Measurements from ENCODE around the gene LPP.

Gene LPP

DNA sequence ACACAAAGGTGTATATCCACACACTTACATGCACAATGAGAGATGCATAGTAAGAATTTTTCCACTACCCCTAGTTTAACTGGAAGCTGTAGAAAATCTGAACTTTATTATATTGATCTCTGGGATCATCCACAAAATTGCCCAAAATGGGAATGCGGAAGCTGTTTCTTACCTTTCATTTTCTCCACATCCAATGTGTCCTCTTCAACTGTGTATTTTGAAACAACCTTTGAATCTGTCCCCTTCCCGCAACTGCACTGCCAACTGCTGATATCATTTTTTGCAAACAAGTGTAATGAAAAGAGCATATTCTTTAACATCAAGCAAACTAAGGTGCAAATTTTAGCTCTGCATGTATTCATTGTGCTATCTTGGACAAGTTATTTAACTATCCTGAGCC, 590.2 kb downstream of the LPP start:
- no peak for DNase-seq

DNA sequence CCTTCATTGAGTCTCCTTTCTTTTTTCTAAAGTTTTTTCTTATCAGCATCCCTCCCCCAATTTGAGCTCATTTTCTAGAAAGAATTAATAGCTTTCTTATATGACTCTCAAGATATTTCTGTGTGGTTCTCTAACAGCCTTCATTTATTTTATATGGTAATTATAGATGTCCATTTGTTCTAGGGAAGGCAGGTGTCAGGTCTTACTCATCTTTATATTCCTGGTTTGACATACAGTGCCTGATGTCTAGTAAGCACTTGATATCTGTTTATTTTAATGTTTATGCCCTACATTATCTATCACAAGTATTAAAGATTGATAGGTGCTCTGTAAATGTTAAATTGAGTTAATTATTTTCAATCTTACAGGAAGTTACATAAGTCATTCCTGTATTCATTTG, 591.1 kb downstream of the LPP start:
- DNase-seq: no peak

- DNase-seq: no peak
Measured at GRCh38 chr3:188746291-188746783, 592.4 kb downstream of the LPP start.

GRCh38 chr3:188747489-188747888, 593.5 kb downstream of the LPP start:
- DNase-seq: no peak

- no peak for DNase-seq
Measured at GRCh38 chr3:188749010-188749617, 595.2 kb downstream of the LPP start.

- DNase-seq: no peak
Measured at GRCh38 chr3:188749830-188750229, 595.9 kb downstream of the LPP start.

DNA sequence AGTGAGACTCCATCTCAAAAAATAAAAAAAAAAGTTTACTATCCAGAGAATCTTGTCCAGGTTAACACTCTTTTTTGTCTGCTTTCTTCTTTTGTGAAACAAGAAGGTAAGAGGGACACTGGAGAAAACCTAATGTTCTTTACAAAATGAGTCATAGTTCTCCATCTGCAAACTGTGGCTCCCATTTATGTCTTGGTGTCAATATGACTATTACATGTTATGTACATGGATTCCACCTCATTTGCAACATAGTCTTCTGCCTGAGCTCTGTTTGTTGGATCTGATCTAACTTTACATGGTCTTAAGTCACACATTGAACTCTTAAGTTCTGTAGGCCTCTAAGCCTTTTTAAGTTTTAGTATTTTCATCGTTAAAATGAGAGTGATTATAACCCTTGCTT, 596.7 kb downstream of the LPP start:
- DNase-seq: no peak

GRCh38 chr3:188752850-188753249, 598.9 kb downstream of the LPP start:
- no peak for DNase-seq

DNA sequence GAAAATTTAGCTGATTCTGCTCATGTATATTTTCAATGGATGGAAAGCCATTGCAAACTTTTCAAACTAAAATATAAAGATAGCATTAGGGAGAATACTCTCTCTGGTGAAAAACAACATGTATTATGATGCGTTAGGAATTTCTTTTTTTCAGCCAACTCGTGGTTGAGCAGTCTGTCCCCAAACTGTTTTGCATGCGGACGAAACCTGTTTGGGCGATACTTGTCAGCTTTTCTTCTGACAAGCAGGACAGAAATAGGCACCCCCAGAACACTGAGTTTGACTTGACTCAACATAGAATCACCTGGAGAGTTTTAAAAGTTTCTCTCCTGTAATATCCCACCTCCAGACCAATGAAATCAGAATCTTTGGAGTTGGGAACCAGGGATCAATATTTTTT, 600.3 kb downstream of the LPP start:
- no peak for DNase-seq

GRCh38 chr3:188756241-188756640, 602.3 kb downstream of the LPP start:
- no peak for DNase-seq

- DNase-seq: no peak
Measured at GRCh38 chr3:188759336-188760005, 605.5 kb downstream of the LPP start.

DNA sequence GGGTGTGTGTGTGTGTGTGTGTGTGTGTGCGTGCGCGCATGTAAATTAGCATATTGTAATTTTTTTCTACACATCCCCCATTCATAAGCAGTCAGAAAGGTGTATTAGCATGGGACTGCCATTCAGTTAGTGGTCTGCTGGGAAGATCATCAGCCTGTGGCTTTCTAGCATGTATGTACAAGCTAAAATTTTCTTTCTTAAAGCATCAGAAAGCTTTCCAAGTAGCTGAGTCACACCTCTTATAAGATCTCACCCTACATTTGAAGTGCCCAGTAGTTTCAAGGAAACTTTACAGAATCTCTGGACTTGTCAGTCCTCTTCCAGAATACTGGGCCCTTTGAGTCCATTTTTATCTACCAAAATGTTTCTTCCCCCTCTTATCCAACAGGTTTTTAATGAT, 606.5 kb downstream of the LPP start:
- DNase-seq: no peak

GRCh38 chr3:188761439-188761838, 607.5 kb downstream of the LPP start:
- DNase-seq: no peak

GRCh38 chr3:188761964-188762363, 608.0 kb downstream of the LPP start:
- DNase-seq: no peak

DNA sequence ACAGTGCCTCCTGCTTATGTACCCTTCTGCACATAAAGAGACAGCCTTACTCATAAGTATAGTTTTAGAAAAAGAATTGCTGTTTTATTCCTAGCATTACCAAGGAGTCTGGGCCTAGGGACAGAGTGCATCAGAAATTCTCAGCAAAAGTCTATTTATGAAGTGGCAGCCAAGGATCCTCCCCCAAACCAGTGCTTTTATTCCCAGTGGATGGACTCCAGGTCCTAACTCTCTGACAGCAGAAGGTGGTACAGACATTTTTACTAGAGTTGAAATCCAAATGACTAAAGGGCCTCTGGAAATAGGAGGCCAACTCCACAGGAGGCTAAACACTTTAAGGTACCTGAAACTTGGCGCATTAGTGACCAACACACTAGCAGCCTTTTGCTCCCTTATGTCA, 610.7 kb downstream of the LPP start:
- DNase-seq: no peak

DNA sequence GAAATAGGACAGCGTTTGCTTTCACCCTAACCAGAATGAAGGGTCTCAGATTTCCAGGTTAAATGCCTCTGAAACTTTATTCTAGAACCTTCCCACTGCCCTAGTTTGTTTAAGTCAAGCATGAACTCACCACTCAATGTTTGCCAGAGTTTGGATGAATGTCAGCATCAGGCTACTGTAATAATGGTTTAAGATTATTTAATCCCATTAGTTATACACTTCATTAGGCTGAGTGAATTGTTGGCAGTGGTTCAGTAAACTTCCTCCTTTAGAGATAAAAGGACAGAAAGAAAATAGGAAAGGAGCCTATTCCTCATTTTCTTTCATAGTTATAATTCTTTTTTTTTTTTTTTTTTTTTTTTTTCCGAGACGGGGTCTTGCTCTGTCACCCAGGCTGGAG, 615.9 kb downstream of the LPP start:
- no peak for DNase-seq

DNA sequence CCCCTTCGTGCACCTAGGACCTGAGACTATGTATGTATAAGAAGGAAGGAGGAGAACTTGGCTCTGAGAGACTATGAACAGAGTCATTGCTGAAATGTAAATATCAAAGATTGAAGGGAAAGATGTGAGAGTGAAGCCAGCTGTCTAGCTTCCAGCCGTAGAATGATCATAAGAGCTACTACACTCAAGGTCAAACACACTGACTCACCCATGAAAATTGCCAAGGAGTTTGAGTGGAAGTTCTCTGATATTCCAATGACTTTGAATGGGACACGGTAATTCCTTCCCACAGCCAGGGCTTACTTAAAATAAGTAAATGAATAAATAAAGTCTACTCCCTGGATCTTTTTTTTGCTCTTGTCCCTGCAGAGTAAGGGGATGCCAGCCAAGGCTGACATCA, 618.9 kb downstream of the LPP start:
- DNase-seq: no peak

GRCh38 chr3:188775412-188775811, 621.5 kb downstream of the LPP start:
- DNase-seq: no peak

DNA sequence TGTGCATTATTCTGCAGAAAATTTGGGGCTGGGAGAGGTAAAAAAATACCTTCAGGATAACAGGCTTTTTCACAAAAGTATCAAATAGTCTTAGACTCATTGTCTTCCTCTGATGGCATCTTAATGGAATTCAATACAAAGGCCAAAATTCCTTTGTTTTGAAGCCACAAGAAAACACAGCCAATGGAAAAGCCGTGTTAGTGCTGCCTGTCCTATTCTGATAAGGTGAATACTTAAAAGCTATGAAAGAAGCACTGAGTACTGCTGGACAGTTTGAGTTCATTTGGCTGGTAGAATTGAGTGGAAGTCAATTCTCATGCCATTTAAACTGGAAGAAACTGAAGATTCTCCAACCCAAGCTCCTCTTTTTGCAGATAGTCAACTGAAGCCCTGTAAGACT, 622.5 kb downstream of the LPP start:
- DNase-seq: no peak

- DNase-seq: no peak
Measured at GRCh38 chr3:188778091-188778852, 624.3 kb downstream of the LPP start.

DNA sequence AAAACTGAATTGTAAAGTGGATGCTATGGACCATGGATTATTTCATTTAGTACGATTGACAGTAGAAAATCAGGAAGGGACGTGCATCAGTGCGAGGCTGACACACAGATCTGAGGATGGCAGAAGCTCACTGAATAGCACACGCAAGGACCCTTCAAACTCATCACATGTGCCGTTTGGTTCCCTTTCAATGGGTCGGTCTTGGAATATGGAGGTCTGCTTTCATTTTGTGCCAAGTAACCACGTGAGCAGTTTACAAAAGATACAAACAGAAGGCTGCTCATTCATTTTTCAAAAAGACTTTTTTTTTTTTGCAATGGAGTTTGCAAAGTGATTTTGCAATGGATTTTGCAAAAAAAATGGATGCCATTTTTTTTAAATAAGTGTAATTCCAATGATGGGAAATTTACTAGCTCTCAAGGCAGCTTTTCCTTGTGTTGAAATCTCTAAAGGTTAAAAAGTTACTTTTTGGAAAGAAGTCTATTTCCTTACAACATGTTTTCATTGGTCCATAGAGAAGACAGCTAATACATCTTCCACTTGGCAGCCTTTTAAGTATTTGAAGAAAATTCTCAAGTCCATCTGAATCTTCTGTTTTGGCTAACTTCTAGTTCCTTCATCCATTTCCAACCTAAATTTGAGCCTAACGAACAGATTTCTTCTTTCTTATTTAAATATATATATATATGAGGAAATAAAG, 625.5 kb downstream of the LPP start:
- no peak for DNase-seq

DNA sequence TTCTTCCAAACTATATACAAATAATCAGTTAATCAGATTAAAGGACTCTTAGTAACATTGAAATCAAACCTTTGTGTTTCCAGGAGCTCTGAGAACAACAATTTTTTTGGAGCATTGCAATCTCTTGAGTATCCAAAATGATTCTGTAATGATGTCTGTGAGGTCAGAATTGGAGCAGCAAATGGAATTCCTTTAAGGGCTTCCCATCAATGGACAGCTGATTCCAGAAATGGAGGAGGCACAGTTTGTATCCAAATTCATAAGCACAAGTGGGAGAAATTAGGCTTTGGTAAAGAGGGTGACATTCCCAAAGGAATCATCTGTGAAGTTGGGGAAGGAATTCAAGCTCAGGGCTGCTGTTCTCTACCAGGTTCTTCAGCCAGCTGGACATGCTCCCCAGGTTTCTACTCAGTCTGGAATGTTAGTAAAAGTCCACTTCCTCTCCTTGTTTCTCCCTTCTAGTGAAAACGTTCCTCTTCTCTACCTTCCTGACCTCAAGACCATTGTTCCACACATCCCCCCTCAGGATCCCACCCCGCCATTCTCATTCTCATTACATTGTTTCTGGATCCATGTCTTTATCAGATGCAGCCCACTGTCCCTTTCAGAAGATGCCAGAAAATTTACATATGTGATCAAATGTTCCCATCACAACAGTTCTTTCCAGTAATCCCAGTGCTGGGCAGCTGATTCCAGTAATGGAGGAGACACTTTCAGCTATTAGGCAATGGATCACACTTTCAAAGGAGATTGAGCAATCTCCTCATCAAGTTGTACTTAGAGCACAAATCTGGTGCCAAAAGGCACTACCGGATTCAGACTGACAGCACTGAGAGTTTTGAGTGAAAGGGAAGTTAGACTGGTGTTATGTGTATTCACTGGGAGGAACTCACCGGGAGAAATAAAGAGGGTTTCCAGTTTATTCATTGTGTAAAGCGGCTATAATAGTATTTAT, 626.5 kb downstream of the LPP start:
- DNase-seq: no peak
